ENCODE data around the gene VRK3. TPM values are rescaled to one million over a fixed set of nuclear protein-coding genes. Genes with fewer than 3 reads are reported as not detected.

The VRK3 gene
- polyA plus RNA-seq, 3 donors, result 48.2 to 54.1 (median 49.6) TPM

DNA sequence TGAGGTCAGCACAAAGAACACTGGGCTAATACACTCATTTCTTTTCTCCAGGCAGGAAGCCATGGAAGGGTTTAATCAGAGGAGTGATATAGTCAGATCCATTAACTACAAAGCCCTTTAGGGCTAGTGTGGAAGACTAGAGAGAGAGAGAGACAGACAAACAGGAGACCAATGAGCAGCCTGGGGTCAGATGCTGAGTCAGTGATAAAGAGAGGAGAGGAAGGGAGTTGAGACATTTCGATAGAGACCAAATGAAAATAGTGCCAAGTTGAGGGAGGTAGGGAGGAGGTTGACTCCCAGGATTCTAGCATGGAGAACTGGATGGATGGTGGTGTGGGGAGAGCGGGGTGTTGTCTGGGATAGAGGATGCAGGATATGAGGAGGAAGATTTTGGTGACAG is 18.8 kb upstream of the VRK3 start:
- DNase-seq (ENCODE audit: extremely low read depth in 1 of 11, low read depth in 9 of 11, low spot score in 4 of 11), result no peak

DNA sequence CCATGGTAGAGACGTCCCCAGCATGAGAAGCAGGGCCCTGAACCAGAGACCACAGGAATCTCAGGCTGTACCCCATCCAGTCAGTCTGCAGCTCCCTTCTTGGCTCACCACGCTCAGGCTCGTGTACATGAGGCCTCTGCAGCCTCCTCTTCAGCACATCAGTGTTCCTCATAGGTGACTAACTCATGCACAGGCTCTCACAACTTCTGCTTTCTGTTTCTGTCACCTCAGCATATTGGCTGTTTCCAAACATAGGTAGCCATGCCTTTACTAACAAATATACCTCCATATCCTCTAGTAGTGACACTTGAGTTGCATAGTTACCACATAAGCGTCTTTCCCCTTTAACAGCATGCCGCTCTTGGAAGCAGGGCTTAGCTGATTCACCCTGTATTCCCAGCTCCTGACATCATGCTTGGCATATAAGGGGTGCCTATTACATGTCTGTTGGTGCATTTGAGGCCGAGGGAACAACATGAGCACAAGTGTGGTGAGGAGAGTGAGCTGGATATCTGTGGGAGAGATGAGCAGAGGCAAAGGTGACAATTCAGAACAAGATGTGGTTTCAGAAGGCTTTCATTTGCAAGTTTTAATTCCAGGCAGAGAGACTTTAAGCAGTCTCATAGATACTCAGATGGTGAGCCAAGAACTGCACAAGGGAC is 17.3 kb upstream of the VRK3 start:
- no peak for DNase-seq (ENCODE audit: extremely low read depth in 1 of 11, low read depth in 9 of 11, low spot score in 4 of 11)

DNA sequence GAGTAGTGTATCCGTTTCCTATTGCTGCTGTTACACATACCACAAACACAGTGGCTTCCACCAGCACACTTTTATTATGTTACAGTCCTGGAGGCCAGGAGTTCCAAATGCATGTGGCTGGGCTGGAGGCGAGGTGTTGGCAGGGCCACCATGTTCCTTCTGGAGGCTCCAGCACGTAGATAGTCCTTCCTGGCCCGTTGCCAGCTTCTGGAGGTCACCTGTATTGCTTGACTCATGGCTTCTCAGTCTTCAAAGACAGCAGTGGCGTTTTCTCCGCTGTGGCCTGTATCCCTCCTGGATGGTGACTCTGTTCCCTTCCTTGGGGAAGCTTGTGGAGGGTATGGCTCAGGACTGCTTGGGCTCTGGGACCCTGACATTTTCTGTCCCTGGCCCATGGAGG is 15.8 kb upstream of the VRK3 start:
- DNase-seq (ENCODE audit: extremely low read depth in 1 of 11, low read depth in 9 of 11, low spot score in 4 of 11), result no peak

DNA sequence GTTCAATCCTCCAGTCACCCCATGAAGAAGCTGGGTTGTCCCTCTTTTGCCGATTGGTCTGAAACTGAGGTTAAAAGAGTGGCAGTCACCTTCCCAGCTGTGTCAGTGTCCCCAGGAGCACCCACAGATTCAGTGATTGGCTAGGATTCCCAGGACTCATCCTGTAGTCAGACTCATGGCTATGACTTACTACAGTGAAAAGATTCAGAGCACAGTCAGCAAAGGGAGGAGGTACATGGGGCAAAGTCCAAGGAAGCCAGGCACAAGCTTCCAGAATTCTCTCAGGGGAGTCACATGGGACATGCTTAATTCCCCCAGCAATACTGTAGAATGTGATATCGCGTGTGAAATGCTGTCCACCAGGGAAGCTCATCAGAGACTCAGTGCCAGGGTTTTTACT is 14.8 kb upstream of the VRK3 start:
- no peak for DNase-seq (ENCODE audit: extremely low read depth in 1 of 11, low read depth in 9 of 11, low spot score in 4 of 11)

DNA sequence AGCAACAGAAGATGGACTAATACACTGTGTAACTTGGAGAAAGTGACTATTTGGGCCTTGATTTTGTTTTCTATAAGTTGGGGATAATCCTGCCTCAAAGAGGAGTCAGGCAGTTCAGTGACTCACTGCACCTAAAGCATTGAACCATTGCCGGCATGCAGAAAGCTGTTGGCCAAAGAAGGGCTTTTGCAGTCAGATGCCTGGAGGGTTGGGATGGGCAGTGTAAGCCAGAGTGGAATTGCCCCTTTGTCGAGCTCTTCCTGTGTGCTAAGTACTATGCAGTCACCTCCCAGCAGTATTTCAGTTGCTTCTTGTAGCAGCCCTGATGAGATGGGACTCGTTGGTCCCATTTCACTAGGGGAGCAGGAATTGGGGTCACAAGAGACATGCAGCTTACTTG is 11.7 kb upstream of the VRK3 start:
- no peak for DNase-seq (ENCODE audit: extremely low read depth in 1 of 11, low read depth in 9 of 11, low spot score in 4 of 11)

DNA sequence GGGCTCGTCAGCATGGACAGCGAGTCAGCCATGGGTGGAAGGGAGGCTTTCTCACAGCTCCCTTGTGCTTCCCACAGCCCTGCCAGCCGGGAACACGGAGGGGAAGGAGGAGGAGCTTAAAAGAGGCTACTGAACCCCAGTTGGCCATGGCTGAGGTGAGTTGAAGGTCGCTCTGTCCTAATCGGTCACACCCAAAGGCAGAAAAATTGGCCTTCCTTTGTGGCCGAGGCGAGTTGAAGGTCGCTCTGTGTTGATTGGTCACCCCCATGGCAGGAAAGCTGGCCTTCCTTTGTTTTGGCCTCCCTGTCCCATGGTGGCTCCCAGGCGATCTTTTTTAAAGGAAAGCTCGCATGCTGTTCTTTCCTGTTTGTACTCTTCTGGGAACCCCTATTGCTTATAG is 5.8 kb upstream of the VRK3 start:
- no peak for DNase-seq (ENCODE audit: extremely low read depth in 1 of 11, low read depth in 9 of 11, low spot score in 4 of 11)

DNA sequence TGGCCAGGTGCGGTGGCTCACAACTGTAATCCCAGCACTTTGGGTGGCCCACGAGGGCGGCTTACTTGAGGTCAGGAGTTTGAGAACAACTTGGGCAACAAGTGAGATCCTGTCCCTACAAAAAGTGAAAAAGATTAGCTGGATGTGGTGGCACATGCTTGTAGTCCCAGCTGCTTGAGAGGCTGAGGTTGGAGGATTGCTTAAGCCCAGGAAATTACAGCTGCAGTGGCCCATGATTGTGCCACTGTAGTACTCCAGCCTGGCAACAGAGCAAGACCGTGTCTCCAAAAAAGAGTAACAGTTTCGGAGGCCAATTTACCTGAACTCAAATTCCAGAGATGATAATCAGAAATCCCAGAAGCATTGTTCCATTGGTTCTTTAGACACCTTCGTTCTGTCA is 5.1 kb upstream of the VRK3 start:
- DNase-seq (ENCODE audit: extremely low read depth in 1 of 11, low read depth in 9 of 11, low spot score in 4 of 11), result no peak

DNA sequence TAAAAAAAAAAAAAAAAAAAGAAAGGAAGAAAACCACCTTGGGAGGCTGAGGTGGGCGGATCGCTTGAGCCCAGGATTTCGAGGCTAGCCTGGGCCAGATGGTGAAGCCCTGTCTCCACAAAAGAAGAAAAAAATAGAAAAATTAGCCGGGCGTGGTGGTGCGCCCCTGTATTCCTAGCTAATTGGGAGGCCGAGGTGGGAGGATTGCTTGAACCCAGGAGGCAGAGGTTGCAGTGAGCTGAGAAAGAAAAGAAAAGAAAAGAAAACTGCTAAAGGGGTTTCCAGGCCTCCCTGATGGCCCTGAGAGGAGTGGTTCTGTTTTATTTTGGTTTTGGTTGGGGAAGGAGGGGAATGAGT is 1.4 kb upstream of the VRK3 start:
- no peak for DNase-seq (ENCODE audit: extremely low read depth in 1 of 11, low read depth in 9 of 11, low spot score in 4 of 11)

DNA sequence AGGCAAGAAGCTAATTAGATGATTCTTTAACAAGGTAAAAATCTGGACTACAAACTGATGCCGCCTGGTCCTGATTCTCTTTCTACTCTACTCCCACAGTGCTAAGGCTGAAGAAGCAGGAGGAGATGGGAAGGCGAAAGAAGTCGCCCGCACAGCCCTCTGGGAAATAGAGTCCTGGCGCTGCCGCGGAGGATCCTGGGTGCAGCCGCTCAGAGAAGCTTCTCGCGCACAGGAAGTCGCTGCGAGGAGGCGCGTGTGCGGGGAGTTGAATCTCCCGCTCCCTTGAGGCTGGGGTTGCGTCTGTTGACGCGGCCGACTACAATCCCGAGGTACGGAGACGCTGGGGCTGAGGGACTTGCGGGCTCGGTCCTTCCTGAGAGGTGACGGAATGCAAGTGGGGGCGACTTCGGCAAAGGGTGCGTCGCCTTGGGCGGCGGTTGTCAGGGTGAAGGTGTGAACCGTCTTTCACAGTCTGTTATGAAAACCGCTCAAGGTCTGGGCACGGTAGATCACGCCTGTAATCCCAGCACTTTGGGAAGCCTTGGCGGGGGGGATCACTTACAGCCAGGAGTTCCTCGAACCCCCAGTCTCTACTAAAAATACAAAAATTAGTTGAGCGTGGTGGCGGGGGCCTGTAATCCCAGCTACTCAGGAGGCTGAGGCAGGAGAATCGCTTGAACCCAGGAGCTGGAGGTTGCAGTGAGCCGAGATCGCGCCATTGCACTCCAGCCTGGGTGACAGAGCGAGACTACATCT is 800 bp upstream of the VRK3 start, which contains the start of gene ZNF473:
Gene ZNF473, plus strand, starts transcription at position 212 of the 756 bp plus-strand sequence. CDS start 5,078 bp downstream, outside the sequence.
- DNase-seq (ENCODE audit: extremely low read depth in 1 of 11, low read depth in 9 of 11, low spot score in 4 of 11), result peak in 6 of 11 donors; percentile 87 to 94 (median 92)

DNA sequence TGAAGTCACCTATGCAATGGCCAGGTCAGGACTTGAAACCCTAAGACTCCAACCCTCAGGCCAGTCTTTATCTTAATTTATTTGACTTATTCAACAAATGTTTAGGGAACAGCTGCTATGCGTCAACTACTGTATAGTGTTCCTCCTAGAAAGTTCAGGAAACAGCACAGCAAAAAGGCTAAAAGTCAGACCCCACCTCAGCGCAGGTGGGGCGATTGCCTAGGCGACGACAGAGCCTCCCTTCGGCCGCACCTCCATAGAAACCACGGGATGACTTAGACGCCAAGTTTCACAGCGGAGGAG is 502 bp downstream of the VRK3 start:
- DNase-seq (ENCODE audit: extremely low read depth in 1 of 11, low read depth in 9 of 11, low spot score in 4 of 11), result peak in 1 of 11 donors; percentile 30

DNA sequence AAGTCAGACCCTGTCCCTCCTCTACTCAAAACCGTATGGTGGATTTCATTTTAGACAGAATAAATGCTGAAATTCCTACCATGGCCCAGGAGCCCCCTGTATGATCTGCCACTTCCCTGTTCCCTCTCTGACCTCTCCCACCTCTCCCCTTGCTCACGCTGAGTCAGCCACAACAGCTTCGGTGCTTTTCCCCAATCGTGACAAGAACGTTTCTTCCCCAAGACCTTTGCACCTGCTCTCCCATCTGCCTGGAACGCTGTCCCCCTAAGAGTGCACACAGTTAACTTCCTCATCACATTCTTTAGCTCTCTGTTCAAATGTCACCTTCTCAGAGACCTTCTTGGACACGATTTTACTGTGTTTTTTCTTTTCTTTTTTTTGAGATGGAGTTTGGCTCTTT is 2.3 kb downstream of the VRK3 start:
- no peak for DNase-seq (ENCODE audit: extremely low read depth in 1 of 11, low read depth in 9 of 11, low spot score in 4 of 11)

DNA sequence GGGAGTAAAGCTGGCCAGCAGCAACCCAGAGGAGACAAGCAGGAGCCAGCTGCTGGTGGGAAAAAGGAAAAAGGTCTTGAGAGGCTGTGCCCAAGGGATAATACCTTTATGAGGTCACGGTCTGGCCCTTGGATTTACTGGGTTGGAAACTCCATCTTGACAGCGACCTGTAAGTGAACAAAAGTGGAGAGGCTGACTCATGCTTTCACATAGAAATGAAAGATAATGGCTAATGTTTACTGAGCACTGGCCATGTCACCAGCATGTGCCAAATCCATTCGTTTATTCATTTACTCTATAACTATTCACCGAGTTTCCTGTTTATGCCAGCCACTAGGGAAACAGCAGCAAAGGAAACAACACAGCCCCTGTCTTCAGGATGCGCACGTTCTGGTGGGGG is 4.7 kb downstream of the VRK3 start:
- DNase-seq (ENCODE audit: extremely low read depth in 1 of 11, low read depth in 9 of 11, low spot score in 4 of 11), result no peak

DNA sequence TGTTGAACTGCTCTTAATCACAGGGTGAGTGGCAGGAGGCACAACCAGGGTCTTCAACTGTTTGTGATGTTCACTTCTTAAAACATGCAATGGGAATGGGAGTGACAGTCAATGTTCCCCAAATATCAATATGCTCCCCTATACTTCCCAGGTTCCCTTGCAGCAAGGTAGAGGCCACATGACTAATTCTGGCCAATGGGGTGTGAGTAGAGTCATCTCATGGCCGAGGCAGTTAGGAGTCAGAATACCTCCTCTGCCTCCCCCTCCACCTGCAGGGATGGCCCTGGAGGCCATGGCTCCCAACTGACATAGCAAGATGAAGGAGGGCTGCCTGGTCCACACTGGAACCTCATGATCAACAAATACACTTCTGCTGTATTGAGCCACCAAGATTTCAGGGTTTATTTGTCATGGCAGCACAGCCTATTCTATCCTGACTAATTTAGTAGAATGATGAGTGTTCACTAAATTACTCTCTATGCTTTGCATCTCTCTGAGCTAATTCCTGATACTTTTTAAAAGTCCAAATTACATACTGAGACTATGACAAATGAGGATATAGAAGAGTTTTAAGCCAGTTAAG is 8.9 kb downstream of the VRK3 start:
- DNase-seq (ENCODE audit: extremely low read depth in 1 of 11, low read depth in 9 of 11, low spot score in 4 of 11), result no peak

DNA sequence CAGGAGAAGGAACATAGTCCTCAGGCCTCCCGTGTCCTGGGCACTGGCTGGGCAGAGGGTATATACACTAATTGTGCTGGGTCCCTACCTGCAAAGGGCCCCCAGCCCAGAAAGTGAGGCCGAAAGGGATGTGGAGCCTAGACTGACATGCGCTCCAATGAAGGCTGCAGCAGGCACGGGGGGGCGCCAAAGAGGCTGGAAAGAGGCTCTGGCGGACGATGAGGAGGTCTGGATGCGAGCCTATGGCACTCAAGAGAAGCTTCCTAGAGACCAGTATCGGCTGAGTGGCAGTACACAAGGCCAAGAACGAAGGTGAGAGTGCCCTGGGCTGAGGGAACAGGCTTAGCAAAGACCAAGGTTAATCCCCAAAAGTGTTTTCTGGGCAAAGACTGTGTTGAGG is 16.6 kb downstream of the VRK3 start:
- DNase-seq (ENCODE audit: extremely low read depth in 1 of 11, low read depth in 9 of 11, low spot score in 4 of 11), result no peak

DNA sequence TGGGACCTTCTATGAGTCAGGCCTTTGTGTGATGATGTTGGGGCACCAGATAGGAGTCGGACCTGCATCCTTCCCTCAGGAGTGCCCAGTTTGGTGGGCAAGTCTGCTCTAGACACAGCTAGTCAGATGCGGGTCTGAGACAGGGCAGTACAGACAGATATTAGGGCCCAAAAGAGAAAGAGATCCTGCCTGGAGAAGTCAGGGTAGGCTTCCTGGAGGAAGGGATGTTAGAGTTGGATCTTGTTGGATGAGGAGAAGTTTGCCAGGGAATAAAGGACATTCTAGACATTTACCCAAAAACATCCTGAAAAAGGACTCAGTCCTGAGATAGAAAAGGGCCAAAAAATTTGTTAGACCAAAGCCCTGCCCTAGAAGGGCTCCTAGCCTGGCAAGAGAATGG is 17.2 kb downstream of the VRK3 start:
- DNase-seq (ENCODE audit: extremely low read depth in 1 of 11, low read depth in 9 of 11, low spot score in 4 of 11), result no peak

DNA sequence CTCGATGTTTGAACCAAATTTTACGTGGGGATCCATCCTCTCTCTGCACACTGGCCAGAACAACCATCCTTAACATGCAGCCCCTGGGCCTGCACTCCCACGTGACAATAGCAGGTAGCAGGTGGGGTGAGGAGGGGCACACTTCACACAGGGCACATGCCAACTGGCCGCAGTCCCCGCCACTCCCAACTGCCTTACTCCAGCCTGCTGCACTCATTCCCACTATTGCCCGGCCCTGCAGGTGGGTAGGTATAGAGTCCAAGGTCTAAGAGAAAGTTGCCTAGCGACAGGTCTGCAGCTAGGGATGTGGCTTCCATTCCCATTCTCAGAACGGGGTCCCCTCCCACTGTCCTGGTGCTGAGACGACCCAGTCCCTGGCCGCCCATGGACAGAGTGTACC is 18.0 kb downstream of the VRK3 start:
- DNase-seq (ENCODE audit: extremely low read depth in 1 of 11, low read depth in 9 of 11, low spot score in 4 of 11), result no peak

DNA sequence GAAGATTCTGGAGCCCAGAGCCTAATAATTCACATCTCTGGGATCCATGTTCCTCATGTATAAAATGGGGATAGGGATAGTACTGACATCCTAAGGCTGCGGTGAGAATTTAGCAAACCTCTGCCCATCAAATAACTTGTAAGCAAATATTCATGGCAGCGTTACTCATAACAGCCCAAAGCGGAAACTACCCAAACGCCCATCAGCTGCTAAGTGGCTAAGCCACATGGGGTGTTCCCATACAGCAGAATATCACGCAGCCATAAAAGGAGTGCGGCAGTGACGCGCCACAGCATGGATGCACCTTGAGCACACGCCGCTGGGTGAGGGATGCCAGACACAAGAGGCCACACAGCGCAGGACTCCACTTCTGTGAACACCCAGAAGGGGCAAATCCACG is 19.7 kb downstream of the VRK3 start:
- no peak for DNase-seq (ENCODE audit: extremely low read depth in 1 of 11, low read depth in 9 of 11, low spot score in 4 of 11)

DNA sequence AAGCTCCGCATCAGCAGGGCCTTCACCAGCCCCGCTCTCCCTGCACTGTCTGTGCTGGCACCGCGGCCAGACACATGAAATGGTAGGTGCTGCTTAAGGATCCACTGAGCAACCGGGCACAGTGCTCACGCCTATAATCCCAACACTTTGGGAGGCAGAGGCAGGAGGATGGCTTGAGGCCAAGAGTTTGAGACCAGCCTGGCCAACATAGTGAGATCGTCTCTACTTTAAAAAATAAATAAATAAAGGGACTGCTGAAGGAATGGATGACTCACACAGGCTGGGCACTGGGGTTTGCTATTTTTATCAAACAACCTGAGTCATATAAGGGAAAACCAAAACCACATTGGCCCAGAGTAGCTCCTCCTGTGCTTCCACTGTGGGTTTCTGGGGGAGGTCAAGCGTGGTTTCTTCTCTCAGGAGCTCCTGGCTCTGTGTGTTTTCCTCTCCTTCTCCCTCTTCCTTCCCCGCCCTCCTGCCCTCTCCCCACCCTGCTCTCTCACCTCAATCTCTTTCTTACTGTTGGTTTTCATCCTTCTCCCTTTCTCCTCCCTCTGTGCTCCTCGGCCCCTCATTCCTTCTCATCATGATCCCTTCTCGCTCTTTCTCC is 21.3 kb downstream of the VRK3 start:
- DNase-seq (ENCODE audit: extremely low read depth in 1 of 11, low read depth in 9 of 11, low spot score in 4 of 11), result no peak

DNA sequence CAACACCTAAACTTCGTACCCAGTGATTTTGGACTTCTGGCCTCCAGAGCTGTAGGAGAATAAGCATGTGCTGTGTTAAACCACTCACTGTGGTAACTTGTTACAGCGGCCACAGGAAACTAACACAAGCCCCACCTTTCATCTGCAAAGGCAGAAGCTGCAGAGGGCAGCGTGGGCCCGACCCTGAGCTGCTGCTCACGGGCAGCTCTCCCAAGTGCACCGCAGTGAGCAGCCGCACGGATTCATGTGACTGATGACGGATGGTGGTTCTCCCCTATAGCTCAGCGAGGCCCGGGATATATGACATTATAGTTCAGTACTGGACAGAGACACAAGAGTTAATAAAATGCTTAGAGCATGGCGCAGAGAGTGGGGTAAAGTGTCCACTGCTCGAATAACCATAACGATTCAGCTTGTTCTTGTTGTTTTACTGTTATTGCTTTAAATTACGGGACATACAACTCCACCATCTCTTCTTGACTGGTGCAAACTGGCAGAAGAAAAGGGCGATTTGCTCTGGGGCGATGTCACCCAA is 21.9 kb downstream of the VRK3 start:
- DNase-seq (ENCODE audit: extremely low read depth in 1 of 11, low read depth in 9 of 11, low spot score in 4 of 11), result no peak

DNA sequence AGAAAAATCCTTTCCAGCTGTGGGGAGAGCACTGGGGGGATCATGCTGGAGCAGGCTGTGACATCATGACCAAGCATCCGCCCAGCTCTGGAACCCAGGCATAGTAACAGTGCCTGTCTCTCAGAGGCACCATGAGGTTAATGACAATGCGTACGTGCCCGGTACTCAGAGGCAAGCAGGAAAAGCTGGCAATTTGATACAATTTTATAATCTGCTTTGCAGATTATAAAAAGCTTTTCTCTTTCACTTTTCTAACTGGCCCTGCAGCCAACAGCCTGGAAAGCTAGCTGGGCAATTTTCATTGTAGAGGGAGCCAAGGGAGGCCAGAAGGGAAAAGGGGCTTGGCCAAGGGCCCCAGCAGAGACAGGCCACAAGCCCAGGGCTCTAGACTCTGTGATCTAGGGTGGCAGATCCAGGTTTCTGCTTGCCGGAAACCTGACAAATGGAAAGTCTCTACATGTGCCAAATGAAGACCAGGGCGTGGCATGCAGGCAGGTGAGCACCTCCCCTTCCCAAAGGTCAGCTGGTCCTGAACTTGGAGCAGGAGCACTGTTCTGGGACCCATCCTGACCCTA is 22.7 kb downstream of the VRK3 start:
- no peak for DNase-seq (ENCODE audit: extremely low read depth in 1 of 11, low read depth in 9 of 11, low spot score in 4 of 11)
